Measurements from ENCODE around the gene IGFBP7. TPM values are rescaled to one million over a fixed set of nuclear protein-coding genes. Genes with fewer than 3 reads are reported as not detected.
"Not testable (repeated sequence)": the region's sequence is repeated elsewhere in the genome, so short reads cannot be mapped to it uniquely, and the experiment has no call there.

IGFBP7 gene
- total RNA-seq, 1 donor = 263 TPM

- TF ChIP-seq, protein P1, sequence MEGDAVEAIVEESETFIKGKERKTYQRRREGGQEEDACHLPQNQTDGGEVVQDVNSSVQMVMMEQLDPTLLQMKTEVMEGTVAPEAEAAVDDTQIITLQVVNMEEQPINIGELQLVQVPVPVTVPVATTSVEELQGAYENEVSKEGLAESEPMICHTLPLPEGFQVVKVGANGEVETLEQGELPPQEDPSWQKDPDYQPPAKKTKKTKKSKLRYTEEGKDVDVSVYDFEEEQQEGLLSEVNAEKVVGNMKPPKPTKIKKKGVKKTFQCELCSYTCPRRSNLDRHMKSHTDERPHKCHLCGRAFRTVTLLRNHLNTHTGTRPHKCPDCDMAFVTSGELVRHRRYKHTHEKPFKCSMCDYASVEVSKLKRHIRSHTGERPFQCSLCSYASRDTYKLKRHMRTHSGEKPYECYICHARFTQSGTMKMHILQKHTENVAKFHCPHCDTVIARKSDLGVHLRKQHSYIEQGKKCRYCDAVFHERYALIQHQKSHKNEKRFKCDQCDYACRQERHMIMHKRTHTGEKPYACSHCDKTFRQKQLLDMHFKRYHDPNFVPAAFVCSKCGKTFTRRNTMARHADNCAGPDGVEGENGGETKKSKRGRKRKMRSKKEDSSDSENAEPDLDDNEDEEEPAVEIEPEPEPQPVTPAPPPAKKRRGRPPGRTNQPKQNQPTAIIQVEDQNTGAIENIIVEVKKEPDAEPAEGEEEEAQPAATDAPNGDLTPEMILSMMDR (IDR thresholded peaks at IDR 0.05; ENCODE audit: insufficient read depth, low read length) = no peak
- peak; percentile 59 for DNase-seq (ENCODE audit: low read depth)
- H3K4me3 ChIP-seq (ENCODE audit: low read depth, low read length) = no peak overlapping the region
These were observed 50.1 kb downstream of the IGFBP7 start for GRCh38 chr4:57059890-57060716.

DNA sequence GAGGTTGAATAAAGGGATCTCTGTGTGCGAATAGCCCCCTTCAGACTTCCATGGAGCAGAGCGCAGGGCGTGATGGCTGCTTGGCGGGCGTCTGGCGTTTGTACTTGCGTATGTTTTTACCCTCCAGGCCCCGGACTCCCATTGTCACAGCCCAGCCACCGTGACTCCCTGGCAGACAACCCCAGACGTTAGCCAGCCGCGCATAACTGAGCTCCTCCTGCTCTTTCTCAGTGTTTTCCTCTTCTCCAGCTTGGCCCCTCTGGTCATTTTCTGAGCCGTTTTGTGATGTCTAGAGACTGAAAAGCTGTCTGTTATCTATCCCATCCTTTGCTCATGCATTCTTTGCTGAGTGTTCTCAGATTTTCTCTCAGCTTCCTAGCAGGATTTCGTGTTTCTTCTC is 54.3 kb downstream of the IGFBP7 start:
- TF ChIP-seq, protein P1 (IDR thresholded peaks at IDR 0.05; ENCODE audit: insufficient read depth, low read length) = no peak
- peak; percentile 44 for DNase-seq (ENCODE audit: low read depth)
- H3K4me3 ChIP-seq (ENCODE audit: low read depth, low read length) = no peak overlapping the region

DNA sequence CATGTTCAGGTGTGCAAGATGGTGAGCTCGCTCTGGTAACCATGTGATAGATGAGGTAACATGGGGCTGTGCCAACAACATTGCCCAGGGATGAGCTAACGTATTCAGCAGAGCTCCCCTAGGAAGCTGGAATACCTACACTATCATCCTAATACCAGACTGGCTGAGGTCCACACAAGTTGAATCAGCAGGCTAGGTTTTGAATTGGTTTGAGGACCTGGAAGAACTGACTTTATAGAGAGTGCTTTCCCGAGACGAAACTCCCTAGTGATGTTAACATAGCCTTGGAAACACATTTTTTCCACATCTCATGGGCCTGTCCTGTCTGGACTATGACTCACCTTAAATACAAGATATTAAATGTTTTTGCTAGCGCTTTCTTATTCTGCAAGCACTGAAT is 56.7 kb downstream of the IGFBP7 start:
- no peak overlapping the region for H3K4me3 ChIP-seq (ENCODE audit: low read depth, low read length)
- DNase-seq (ENCODE audit: low read depth) = peak; percentile 82
- TF ChIP-seq, protein P1 (IDR thresholded peaks at IDR 0.05; ENCODE audit: insufficient read depth, low read length) = no peak

- no peak for DNase-seq (ENCODE audit: low read depth)
These were observed 58.7 kb downstream of the IGFBP7 start for GRCh38 chr4:57051524-57051923.

DNA sequence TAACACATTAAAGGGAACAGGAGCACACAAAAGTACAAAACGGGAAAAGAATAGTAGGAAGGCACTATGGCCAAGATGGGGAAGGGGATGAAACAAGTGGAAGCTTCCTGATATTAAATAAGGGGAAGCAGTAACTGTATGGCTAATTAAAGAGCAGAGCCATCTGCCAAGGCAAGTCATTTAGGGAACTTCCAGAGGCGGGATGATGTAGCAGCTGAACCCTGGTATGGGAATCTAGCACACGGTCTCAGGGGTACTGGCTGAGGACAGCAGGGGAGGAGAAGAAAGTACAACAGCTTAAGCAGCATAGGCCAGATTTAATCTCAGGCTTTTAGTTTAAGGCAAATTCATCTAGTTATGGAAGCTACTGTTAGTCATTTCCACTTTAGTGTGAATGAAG is 59.1 kb downstream of the IGFBP7 start:
- TF ChIP-seq, protein P1 (IDR thresholded peaks at IDR 0.05; ENCODE audit: insufficient read depth, low read length) = no peak
- H3K4me3 ChIP-seq (ENCODE audit: low read depth, low read length) = no peak overlapping the region
- no peak for DNase-seq (ENCODE audit: low read depth)

More at GRCh38 chr4:57051524-57051923, 58.7 kb downstream of the IGFBP7 start:
- no peak overlapping the region for H3K4me3 ChIP-seq (ENCODE audit: low read depth, low read length)
- TF ChIP-seq, protein P1 (IDR thresholded peaks at IDR 0.05; ENCODE audit: insufficient read depth, low read length) = no peak

DNA sequence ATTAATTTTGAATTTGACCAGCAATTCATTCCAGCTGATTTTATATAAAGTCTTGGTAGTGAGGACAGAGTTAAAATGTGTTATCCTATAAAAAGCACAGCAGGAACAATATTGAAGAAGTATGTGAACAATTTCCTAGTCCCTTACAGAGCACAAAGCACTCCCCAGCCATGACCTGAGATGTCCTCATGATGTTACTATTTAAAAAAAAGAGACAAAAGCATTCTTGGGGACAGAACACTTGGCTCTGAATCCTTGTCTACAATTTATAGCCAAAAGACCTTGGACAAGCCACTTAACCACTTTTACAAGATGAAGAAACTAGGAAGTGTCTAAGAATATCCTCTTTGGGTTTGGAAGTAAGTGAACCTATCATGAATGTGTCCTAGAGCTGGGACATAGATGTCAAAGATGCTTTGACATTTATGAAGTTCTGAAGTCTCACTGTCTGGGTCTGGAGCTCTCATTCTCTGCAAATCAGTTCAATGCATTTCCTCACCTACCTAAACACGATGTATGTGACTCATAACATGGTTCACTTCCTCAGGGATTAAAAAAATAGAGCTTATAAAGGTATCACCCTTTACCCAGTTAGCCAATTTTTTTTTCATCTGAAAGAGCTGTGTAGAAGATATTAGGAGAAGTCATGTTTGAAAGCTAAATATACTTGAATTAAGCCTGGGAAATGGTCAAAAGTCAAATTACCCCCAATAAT is 61.4 kb downstream of the IGFBP7 start:
- TF ChIP-seq, protein P1 (IDR thresholded peaks at IDR 0.05; ENCODE audit: insufficient read depth, low read length) = no peak
- no peak overlapping the region for H3K4me3 ChIP-seq (ENCODE audit: low read depth, low read length)
- DNase-seq (ENCODE audit: low read depth) = no peak

GRCh38 chr4:57047046-57047445 is 63.1 kb downstream of the IGFBP7 start:
- H3K4me3 ChIP-seq (ENCODE audit: low read depth, low read length); DNase-seq (ENCODE audit: low read depth): not testable (repeated sequence)
